Activated CD4-positive, alpha-beta T cell treated with anti-CD3 and anti-CD28 coated beads, Interleukin-2, Interleukin-6, amounts not matched to agents 100 ng/mL and 50 ng/mL, durations not matched to agents 16 hours and 8 hours (primary cell): ENCODE data around the gene NFAM1.
A peak's percentile ranks its signal among the peaks of the same experiment; 100 is the strongest.

Experiments
- DNase-seq: peaks from one replicate; pipeline ENCODE4 v3.0.0-alpha.2; 2020

The NFAM1 gene

DNA sequence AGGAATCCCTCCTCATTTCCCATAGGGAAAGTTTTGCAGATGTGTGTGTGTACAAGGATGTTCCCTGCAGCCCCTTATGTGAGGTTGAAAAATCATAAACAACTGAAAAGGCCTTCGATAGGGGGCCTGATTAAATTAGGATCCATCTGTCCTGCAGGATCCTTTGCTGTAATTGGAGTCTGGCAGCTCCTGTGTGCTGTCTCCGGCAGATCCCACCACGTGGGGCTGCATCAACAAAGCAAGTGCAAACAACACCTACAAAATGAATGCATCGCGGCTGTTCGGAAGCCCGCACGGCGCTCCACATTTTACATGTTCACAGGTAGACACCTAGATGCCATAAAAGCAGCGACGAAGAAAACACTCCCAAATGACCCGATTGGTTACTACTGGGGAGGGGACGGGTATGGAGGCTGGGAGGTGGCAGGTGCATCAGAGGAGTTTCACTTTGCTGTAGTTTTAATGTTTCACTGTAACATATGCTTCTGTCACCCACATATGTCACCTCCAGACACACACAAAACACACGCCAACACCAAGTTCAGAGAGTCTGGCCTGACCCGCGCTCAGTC lies 52.2 kb downstream of the NFAM1 start:
- no peak for DNase-seq

DNA sequence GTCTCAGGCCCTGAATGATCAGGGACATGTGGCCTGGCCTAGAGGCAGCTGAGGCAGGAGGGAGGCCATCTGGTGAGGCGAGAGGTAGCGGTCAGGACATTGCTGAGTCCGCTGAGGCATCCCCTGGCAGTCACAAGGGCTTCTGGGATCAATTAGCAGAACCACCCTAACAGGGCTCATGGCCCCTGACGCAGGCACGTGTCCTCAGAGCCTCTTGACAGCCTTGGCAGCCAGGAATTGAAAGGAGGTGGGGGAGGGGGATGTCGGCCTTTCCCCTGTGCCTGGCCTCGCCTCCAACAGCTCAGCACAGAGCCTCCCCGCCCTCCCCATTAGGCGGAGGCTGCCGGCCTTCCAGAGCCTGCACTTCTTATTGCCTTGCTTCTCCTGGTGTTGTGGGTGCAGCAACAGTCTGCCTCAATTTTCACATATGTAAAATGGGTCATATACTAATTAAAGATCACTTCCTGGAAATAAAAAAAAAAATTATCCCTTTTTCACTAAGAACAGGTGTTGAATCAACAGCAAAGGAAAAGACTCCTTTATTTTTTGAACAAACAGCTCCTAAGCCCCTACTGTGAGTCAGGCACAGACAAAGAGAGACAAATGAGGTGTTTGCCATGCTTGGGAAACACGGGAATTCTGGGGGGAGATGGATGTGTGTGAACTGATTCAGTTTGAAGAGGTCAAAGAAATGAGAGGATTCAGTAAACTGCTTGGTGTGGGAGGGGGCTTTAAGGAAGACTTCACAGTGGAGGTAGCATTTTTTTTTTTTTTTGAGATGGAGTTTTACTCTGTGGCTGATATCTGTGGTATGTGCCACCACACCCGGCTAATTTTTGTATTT lies 55.3 kb downstream of the NFAM1 start:
- DNase-seq, result no peak

DNA sequence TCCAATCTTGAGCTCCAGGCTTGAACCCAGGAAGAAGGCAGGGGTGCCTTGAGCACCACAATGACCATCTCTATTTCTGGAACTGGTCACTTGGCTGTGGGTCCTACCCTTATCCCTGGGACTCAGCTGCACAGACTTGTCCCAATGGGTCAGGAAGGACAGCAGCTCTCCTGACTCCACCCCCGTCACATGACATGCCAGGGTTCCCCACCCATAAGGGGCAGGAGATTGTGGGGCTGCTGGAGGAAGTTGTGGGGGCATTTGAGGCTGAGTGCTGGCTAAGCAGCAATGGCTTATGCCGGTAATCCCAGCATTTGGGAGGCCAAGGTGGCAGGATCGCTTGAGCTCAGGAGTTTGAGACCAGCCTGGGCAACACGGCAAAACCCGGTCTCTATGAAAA lies 56.2 kb downstream of the NFAM1 start:
- no peak for DNase-seq

DNA sequence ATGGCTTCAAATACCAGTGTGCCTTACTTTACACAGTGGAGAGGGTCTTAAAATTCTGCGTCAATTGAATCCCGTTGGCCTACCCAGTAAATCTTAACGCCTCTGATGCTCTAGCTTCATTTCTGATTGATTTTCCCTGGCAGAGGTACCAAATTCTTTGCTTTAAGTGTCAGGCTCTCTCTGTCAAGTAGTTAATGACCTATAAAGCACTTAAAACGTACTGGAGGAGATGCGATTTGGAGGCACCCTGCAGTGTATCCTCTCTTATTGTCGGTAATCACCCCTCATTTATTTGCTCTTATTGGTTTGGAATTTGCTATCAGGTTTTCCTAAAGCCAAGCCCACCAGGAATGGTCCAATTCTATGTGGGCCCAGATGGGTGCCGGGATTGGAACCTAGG lies 59.2 kb downstream of the NFAM1 start:
- no peak for DNase-seq

DNA sequence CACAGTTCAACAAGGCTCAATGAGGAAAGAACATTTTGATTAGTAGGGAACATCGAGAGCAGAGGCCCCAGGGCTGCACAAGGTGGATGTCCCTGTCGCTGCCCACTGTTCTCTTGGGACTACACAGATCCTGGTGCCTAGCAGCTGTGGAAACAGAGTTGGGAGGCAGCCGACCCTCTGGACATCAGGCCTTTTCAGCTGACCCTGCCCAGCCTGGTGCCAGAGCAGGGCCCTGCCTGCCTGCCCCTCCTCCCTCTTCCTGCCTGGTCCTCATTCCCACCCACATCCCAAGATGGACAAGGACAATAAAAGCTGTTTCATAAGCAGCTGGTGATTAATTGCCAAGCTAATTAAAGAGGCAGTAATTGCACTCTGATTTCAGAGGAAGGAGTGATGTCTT lies 60.7 kb downstream of the NFAM1 start:
- no peak for DNase-seq

DNA sequence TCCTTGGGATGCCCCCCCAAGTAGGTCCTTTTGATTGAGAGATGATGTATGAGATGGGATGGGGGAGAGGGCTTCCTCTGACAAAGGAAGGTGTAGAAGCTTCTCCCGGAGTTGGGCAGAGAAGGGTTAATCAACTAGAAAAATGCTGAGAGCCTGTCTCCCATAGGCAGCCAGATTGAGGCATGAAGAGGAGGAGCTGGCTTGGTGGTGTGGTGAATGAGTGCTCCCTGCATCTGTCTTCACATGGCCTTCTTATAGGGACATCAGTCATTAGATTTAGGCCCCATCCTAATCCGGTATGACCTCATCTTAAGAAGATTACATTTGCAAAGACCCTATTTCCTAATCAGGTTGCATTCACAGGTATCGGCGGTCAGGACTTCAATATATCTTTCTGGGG lies 61.1 kb downstream of the NFAM1 start:
- no peak for DNase-seq

DNA sequence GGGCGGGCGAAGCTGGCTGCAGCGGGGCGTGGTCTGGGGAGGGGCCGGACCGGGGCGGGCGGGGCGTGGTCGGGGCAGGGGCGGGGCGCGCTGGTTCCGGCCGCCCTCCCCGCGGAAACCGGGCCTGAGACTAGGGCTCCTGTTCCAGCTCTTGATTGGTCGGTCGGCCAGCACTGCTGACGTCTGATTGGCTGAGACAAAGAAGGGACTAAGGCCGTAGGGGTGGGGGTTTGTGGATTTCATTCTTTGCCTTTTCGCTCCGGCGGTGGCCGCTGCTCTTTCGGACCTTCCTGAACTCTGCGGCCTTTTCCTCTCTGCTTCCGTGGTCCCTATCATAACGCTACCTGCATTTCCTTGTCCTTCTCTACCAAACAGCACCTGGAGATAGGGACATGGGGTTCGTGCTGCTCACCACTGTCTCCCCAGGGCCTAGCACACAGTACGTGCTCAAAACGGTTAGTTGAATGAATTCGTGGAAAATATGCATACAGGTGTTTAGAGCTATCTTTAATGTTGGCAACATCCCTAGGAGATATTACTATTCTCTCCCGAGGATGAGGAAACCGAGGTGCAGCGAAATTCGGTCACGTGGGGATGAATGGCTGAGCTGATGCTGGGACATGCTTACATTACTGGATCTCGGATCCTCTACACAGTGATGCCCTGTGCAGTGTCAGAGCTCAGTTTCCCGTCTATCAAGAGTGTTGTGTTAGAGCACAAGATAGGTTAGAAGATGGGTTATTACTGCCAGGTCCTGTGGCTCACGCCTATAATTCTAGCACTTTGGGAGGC lies 62.8 kb downstream of the NFAM1 start:
- DNase-seq, result peak; percentile 92

DNA sequence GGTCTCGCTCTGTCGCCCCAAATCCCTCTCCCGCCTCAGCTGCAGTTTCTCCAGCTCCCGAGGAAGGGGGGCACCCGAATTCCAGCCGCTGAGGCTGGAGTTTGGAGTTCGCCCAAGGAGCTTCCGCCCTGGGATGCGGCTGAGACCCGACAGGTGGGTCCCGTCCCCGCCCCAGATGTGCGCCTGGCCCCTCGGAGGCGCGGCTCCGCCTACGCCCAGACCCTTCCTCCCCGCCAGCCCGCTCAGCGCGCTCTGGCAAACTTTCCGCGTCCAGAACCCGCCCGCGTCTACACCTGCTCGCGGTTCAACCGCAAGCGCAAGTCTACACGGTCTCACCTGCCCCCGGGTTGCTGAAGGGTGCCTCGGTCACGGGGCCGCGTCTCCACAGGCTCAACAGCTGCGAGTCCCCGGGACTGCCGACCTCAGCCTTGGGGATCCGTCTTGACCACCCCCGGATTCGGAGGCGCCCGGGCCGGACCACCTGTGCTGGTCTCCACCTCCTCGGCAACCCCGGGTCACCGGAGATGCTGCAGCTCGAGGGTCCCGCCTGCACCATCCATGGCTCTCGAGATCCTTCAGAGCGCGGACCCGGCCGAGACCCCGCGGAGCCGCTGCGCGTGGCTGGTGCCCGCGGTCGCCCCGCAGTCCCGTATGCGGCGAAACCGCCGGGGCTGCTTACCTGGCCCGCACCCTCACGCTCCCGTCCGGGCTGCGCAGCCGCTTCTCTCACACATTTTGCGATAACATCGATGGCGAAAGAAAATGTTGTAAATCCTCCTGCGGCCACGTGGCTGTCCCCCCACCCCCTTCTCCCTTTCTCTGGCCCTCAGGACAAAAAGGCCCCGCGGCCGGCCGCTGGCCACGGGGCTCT lies 63.6 kb downstream of the NFAM1 start:
- DNase-seq, result no peak

DNA sequence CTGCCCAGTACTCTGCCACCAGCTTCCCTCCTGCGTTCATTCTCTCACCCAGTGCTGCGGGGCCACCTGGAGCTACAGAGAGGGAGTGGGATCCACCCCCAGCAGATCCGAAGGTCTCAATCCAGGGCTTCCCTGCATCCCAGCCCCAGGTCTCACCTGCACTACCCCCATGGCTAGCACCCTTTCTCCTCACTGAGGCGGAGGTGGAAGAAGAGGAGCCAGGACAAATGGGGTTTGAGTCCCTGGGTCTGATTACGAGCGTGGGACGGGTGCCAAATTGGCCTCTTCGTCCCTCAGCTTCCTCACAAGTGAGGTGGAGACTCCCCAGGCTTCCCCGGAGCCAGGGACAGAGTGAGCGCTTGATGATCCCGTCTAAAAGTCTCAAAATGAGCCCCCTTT lies 64.2 kb downstream of the NFAM1 start:
- DNase-seq, result no peak

DNA sequence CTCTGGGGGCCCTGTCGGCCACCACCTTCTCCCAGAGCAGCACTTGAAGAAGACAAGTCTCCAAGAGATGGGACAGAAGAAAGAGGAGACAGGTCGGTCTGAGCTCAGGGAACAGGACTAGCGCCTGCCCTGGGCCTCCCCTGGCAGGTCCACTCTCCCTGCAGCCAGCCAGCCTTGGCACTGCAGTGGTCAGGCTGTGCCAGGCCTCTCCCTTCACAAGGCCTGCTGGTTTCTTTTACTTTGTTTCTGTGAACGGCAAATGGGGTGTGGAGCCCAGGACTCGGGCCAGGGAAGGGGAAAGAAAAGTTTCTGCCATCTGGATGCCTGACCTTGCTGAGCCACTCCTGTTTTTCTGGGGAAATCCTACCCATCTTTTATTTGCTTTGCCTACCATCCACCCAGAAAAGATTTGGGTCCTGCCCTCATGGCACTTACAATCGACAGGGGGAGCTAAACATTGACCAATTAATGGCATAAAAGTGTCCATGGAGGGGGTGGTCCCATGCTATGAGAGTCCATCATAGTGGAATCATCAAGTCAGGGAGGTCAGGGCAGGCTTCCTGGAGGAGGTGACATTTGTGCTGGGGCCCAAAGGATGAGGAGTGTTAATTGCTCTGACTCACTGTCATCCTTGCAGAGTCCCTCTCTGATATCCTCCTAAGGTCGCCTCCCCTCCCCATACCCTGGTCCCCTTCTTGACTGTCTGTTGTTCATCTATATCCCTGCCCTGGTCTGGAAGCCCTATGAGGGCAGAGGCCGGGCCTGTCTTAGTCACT lies 65.2 kb downstream of the NFAM1 start:
- DNase-seq, result no peak

DNA sequence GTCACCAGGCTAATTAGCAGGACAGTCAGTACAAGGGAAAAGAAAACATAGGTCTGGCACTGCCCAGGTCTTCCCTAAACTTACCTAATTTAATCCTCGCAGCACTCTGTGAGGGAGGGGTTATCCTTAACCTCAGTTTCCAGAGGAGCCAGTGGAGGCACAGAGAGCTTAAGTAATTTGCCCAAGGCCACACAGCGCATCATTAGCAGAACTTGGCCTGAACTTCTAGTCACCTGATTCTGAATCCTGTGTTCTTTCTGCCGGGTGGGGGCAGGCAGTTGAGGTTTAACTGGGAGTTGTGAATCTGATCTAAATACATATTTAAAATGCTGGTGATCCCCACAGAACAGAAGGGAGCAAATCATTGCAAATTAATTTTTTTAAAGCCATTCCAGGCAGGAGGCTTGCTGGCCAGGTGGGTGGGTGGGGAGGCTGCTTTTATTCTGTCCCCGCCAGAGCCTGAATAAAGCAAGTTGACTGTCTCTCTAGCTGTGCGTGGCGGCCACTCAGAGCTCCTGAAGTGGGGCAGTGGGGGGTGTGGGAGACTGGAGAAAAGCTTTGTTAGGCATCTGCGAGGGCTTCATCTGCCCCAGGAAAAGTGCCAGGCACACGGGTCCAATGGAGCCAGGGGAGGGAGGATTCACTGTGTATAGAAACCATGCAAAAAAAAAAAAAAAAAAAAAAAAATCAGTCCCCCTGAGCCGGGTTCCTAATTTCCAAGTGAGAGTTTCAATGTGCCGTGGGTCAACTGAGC lies 66.1 kb downstream of the NFAM1 start:
- no peak for DNase-seq

DNA sequence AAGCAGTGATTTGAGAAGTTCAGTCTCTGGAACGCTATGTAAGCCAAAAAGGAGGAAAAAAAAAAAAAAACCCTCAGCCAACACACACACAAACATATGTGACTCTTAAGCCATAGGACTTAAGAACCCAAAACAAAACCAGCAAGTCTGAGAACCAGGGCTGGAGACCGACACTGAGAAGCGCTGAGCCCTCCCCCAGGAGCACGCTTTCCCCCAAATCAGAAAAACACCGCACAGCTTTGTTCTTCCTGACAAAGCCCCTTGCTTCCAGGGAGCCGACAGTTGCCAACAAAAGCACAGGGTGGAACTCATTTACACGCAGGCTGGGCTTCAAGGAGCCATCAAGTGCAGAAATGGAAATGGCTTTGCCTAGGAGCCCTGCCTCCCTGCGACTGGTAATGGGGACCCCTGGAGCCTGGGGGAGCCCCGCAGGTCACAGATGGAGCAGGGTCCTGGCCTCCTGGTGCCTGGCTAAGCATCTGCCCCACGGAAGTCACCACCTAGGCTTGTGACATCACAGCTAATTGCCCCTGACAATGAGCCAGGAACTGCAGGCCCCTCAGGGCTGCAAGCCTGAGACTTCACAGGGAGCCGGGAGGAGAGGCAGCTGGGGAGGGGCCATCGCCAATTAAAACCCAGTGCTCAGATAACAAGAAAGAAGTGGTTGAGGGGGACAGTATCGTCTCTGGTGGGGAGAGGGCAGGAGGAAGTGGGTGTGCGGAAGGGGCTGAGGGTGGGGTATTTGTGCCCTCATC lies 66.9 kb downstream of the NFAM1 start:
- no peak for DNase-seq

DNA sequence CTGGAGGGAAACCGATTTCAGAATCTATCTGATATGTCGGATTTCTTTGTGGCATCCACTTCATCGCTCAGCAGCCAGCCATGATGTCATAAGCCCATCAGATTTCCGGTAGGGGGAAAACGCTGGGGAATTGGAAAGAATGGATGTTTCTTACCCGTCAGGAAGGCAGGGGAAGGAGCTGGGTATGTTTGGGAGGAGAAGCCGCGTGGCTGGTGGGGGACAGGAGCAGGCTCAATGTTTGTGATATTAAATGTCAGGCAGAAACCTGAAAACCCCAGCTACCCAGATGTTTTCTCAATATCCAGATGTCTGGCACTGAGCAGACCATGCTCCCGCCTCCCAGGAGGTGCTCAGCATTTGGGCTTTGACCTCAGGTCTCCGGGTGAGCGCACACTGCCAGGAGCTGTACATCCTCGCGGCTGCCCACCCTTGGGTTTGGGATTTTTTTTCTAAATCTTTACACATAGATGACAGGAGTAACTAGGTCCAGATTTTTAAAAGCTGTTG lies 67.5 kb downstream of the NFAM1 start:
- no peak for DNase-seq

DNA sequence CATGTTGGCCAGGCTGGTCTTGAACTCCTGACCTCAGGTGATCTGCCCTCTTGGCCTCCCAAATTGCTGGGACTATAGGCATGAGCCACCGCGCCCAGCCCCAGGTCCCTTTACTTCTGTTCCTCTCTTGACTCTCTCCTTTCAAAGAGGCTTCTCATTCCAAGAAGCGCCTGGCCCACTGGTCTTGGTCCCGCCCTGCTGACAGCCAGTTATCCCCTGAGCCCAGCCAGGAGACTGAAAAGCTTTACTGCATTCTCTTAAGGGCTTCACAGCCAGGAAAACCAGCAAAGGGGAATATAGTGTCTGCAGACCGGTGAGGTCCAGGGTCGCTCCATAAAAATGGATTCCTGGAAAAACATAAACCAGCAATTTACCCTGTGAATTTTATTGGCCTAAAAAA lies 68.3 kb downstream of the NFAM1 start:
- DNase-seq, result no peak

DNA sequence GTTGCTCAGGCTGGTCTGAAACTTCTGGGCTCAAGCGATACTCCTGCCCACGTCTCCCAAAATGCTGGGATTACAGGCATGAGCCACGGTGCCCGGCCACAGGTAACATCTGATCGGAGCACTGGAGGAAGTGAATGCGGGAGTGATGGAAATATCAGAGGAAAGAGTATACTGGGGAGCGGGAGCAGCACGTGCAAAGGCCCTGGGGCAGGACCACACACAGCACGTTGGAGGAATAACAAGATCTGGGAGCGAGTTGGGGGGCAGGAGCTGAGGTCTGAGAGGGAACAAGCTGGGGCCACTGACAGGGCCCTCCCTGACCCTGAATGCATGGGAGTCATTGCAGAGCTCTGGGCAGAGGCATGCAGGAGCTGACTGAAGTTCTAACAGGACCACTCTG lies 70.7 kb downstream of the NFAM1 start:
- no peak for DNase-seq

DNA sequence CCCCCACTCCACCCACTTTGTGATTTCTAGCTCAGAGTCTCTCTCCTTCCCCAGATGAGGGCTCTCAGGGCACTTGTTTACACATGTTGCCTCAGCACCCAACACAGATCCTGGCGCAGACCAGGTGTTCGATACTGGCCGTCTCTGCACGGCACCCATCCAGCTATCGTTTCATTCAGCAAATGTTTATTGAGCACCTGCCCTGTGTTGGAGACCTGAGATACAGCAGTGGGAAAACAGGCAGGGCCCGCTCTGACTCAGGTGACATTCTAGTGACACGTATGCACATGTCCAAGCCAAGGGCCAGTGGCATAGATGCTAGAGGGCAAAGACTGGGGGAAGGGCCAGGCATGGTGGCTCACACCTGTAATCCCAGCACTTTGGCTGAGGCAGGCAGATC lies 71.9 kb downstream of the NFAM1 start:
- no peak for DNase-seq

DNA sequence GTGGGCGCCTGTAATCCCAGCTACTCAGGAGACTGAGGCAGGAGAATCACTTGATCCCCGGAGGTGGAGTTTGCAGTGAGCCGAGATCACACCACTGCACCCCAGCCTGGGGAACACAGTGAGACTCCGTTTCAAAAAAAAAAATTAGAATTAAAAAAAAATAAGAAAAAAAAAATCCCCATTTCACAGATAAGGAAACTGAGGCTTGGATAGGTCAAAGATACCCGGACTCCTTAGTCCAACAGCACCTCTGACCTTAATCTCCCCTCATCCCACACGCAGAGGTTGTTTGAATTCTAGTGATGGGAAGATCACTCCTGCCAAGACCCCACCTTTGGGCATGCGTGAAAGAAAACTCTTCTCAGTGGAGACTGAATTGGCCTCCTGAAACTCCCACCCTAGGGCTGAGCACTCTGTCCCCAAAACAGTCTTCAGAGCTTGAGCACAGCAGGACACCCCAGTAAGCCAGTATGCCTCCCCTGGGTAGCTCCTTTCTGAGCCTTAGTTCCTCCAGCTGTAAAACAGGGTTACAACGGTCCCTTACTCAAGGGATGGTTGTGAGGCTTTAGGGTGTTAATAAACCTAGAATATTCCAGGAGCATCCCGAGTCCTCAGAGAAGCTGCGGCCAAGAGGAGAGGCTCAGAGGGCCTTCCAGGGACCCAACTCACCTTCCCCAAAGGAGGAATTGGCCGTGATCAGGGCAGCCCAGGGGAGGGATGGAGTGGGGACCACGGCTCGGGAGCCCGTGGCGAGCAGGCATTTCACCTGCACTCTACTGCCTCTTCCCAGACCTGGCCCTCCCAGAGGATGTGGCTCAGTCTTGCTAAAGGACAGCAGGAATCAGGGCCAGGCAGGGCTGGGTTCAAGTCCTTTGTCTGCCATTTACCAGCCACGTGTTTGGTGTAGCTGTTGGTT lies 73.3 kb downstream of the NFAM1 start:
- DNase-seq, result no peak

DNA sequence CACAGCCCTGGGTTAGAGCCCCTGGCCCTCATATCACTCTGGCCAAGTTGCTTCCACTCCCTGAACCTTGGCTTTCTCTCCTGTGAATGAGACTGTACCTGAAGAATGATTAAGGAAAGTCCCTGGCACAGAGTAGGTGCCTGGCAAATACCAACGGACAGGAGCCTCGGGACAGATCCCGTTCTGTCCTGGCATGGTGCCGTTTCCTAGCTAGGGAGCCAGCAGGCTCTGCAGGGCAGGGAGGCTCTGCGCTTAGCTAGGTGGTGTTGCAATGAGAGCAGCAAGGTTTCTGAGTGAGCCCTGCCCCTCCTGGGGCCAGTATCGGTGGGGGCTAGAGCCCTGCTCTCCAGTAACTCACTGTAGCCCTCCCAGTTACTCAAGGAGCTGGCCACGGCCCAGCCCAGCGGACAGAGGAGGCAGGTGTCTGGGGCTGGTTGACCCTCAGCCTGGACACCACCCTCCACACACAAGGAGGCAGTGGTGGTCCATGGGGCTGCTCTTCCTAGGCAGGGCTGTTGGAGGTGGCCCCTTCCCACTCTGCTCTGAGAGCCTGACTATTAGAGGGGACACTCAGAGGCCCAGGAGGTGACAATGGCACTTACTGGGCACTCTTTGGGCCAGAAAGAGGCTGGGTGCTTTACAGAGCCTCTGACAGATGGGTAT lies 74.4 kb downstream of the NFAM1 start:
- no peak for DNase-seq

DNA sequence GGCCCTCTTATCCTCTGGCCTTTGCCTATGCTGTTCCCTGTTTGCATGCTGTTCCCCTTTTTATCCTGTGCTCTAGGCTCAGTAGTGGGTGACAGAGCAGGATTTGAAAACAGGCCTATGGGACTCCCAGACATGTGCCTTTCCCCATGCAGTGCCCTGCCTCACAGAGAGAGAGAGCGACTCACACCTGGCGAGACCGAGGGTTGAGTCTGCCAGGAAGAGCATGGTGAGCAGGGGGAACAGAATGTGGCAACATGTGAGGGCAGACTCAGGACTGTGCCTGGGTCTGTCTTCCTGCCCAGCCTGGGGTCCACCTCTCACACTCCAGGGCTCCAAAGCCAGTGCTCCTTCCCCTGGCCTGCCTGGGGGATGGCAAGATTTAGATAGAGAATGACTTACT lies 75.0 kb downstream of the NFAM1 start:
- DNase-seq, result no peak
